SK-N-SH treated with all-trans-retinoic acid at 6 μM for 48 hours (cell line): ENCODE data around the gene TRIL.

Source experiments
- ATAC-seq: fragments of 200-7000 bp; cut with Tn5 transposase; 3 replicates; pipeline ENCODE4 v1.9.1; 2020; ENCODE audit warnings: mild to moderate bottlenecking, moderate library complexity
- BACH2 ChIP-seq: fragments of 250-450 bp; sonication (Bioruptor Pico); IDR thresholded peaks from 2 replicates; pipeline ENCODE4 v1.9.0; 2021; ENCODE audit warnings: mild to moderate bottlenecking, borderline replicate concordance
- ESRRG ChIP-seq: fragments of 250-450 bp; sonication (Bioruptor Pico); IDR thresholded peaks from 2 replicates; pipeline ENCODE4 v1.6.1; 2021; ENCODE audit warnings: mild to moderate bottlenecking
- GLIS3 ChIP-seq: fragments of 250-450 bp; sonication (Bioruptor Pico); IDR thresholded peaks from 2 replicates; pipeline ENCODE4 v1.5.0; 2020; ENCODE audit warnings: mild to moderate bottlenecking, moderate library complexity
- PPARA ChIP-seq: fragments of 250-450 bp; sonication (Bioruptor Pico); IDR thresholded peaks from 2 replicates; pipeline ENCODE4 v1.5.0; 2020; ENCODE audit warnings: mild to moderate bottlenecking, borderline replicate concordance
- RARB ChIP-seq: fragments of 250-450 bp; sonication (Bioruptor Pico); IDR thresholded peaks from 2 replicates; pipeline ENCODE4 v1.8.0; 2021; ENCODE audit warnings: mild to moderate bottlenecking, moderate library complexity
- SNAI2 ChIP-seq: fragments of 250-450 bp; sonication (Bioruptor Pico); IDR thresholded peaks from 2 replicates; pipeline ENCODE4 v1.5.0; 2020; ENCODE audit warnings: mild to moderate bottlenecking, moderate library complexity
- TCF4 ChIP-seq: fragments of 250-450 bp; sonication (Bioruptor Pico); IDR thresholded peaks from 2 replicates; pipeline ENCODE4 v1.8.0; 2021; ENCODE audit warnings: mild to moderate bottlenecking, moderate library complexity, borderline replicate concordance
- TOX ChIP-seq: fragments of 250-450 bp; sonication (Bioruptor Pico); IDR thresholded peaks from 2 replicates; pipeline ENCODE4 v1.8.0; 2021; ENCODE audit warnings: mild to moderate bottlenecking, moderate library complexity, borderline replicate concordance
- ZC3H10 ChIP-seq: fragments of 250-450 bp; sonication (Bioruptor Pico); IDR thresholded peaks from 2 replicates; pipeline ENCODE4 v1.5.1; 2021; ENCODE audit warnings: mild to moderate bottlenecking, moderate library complexity
- ZFP3 ChIP-seq: fragments of 250-450 bp; sonication (Bioruptor Pico); IDR thresholded peaks from 2 replicates; pipeline ENCODE4 v1.5.0; 2020; ENCODE audit warnings: mild to moderate bottlenecking, moderate library complexity
- ZNF565 ChIP-seq: fragments of 450-650 bp; formaldehyde crosslinking; conservative IDR thresholded peaks from 2 replicates; pipeline ENCODE4 v1.5.0; 2020; ENCODE audit warnings: low read depth, mild to moderate bottlenecking, moderate library complexity
- ZNF70 ChIP-seq: fragments of 450-650 bp; formaldehyde crosslinking; IDR thresholded peaks from 2 replicates; pipeline ENCODE4 v1.5.0; 2020; ENCODE audit warnings: mild to moderate bottlenecking, moderate library complexity
- TF ChIP-seq, protein P1 (sequence below): fragments of 250-450 bp; sonication (Bioruptor Pico); IDR thresholded peaks from 2 replicates; pipeline ENCODE4 v1.8.0; 2020; ENCODE audit warnings: mild to moderate bottlenecking, moderate library complexity, borderline replicate concordance
- TF ChIP-seq, protein P2 (sequence below): fragments of 250-450 bp; sonication (Bioruptor Pico); IDR thresholded peaks from 2 replicates; pipeline ENCODE4 v1.5.0; 2020; ENCODE audit warnings: mild to moderate bottlenecking, moderate library complexity
- TF ChIP-seq, protein P3 (sequence below): fragments of 250-450 bp; sonication (Bioruptor Pico); IDR thresholded peaks from 2 replicates; pipeline ENCODE4 v1.8.0; 2021; ENCODE audit warnings: low read depth, mild to moderate bottlenecking, moderate library complexity, borderline replicate concordance
- TF ChIP-seq, protein P4 (sequence below): fragments of 250-450 bp; sonication (Bioruptor Pico); IDR thresholded peaks from 2 replicates; pipeline ENCODE4 v1.5.1; 2021; ENCODE audit warnings: mild to moderate bottlenecking, moderate library complexity

Gene TRIL

DNA sequence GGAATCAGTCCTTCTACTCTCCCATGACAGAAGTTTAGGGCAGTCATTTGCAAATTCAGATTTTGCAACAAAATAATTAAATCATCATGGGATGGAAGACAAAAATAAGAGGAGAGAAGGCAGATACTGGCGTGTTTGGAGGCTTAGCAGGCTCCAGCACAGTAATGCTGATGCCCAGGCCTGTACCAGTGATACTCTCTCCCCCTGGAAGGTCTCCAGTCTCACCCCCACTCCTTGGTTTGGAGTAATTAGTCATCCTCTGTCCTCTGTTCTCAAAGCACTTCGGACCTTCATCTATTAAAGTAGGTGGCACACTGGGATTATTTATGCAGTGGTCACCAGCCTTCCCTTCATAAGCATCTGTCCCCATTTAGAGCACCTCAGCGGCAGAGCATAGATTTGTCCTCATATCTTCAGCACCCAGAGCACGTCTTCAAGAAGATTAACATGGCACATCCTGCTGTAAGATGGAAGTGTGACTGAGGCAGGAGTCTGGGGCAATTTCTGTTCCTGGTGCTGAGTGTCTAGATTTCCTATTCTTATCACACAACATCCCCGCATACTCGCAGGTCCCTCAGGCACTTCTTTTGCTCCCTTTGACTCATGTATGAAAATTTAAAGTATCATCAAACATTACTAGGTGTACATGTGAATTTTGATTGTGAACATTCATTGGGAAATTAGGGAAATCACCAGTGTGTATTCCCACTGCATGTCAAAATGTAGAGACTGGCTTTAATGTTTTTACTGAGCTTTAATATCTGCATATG, 31.3 kb upstream of the TRIL start:
- TF ChIP-seq TCF4 (CRISPR knock-in tag) (no peak), BACH2 (CRISPR knock-in tag) (no peak), SNAI2 (no peak), TOX (no peak), RARB (CRISPR knock-in tag) (no peak), ZFP3 (CRISPR knock-in tag) (no peak), ZC3H10 (CRISPR knock-in tag) (no peak), ZNF565 (CRISPR knock-in tag) (no peak)
- TF ChIP-seq, protein P1, sequence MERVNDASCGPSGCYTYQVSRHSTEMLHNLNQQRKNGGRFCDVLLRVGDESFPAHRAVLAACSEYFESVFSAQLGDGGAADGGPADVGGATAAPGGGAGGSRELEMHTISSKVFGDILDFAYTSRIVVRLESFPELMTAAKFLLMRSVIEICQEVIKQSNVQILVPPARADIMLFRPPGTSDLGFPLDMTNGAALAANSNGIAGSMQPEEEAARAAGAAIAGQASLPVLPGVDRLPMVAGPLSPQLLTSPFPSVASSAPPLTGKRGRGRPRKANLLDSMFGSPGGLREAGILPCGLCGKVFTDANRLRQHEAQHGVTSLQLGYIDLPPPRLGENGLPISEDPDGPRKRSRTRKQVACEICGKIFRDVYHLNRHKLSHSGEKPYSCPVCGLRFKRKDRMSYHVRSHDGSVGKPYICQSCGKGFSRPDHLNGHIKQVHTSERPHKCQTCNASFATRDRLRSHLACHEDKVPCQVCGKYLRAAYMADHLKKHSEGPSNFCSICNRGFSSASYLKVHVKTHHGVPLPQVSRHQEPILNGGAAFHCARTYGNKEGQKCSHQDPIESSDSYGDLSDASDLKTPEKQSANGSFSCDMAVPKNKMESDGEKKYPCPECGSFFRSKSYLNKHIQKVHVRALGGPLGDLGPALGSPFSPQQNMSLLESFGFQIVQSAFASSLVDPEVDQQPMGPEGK, result no peak
- TF ChIP-seq, protein P2, sequence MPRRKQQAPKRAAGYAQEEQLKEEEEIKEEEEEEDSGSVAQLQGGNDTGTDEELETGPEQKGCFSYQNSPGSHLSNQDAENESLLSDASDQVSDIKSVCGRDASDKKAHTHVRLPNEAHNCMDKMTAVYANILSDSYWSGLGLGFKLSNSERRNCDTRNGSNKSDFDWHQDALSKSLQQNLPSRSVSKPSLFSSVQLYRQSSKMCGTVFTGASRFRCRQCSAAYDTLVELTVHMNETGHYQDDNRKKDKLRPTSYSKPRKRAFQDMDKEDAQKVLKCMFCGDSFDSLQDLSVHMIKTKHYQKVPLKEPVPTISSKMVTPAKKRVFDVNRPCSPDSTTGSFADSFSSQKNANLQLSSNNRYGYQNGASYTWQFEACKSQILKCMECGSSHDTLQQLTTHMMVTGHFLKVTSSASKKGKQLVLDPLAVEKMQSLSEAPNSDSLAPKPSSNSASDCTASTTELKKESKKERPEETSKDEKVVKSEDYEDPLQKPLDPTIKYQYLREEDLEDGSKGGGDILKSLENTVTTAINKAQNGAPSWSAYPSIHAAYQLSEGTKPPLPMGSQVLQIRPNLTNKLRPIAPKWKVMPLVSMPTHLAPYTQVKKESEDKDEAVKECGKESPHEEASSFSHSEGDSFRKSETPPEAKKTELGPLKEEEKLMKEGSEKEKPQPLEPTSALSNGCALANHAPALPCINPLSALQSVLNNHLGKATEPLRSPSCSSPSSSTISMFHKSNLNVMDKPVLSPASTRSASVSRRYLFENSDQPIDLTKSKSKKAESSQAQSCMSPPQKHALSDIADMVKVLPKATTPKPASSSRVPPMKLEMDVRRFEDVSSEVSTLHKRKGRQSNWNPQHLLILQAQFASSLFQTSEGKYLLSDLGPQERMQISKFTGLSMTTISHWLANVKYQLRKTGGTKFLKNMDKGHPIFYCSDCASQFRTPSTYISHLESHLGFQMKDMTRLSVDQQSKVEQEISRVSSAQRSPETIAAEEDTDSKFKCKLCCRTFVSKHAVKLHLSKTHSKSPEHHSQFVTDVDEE (CRISPR knock-in tag), result no peak
- TF ChIP-seq, protein P3, sequence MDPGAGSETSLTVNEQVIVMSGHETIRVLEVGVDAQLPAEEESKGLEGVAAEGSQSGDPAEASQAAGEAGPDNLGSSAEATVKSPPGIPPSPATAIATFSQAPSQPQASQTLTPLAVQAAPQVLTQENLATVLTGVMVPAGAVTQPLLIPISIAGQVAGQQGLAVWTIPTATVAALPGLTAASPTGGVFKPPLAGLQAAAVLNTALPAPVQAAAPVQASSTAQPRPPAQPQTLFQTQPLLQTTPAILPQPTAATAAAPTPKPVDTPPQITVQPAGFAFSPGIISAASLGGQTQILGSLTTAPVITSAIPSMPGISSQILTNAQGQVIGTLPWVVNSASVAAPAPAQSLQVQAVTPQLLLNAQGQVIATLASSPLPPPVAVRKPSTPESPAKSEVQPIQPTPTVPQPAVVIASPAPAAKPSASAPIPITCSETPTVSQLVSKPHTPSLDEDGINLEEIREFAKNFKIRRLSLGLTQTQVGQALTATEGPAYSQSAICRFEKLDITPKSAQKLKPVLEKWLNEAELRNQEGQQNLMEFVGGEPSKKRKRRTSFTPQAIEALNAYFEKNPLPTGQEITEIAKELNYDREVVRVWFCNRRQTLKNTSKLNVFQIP (CRISPR knock-in tag), result no peak
- ATAC-seq, result no peak

DNA sequence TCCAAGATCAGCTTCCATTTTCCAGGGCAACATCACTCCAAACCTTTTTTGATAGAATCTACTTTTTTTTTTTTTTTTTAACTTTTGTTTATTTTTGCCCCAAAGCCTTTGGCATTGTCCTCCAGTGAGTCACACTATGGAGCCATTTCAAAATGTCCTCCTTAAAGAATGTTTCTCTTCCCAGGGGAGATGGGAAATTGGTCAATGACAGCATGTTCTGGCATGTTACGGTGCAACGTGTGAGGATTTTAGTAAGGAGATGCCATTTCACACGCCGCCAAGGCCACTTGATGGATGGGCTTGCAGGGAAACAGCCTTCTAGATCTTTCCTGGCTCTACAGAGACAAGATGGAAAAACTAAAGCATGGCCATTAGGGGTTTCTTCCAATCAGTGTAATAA, 30.7 kb upstream of the TRIL start:
- TF ChIP-seq, protein P2 (CRISPR knock-in tag), result no peak
- no peak for TF ChIP-seq ZNF70
- TF ChIP-seq, protein P4, sequence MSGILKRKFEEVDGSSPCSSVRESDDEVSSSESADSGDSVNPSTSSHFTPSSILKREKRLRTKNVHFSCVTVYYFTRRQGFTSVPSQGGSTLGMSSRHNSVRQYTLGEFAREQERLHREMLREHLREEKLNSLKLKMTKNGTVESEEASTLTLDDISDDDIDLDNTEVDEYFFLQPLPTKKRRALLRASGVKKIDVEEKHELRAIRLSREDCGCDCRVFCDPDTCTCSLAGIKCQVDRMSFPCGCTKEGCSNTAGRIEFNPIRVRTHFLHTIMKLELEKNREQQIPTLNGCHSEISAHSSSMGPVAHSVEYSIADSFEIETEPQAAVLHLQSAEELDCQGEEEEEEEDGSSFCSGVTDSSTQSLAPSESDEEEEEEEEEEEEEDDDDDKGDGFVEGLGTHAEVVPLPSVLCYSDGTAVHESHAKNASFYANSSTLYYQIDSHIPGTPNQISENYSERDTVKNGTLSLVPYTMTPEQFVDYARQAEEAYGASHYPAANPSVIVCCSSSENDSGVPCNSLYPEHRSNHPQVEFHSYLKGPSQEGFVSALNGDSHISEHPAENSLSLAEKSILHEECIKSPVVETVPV (CRISPR knock-in tag), result no peak
- ATAC-seq, result no peak

DNA sequence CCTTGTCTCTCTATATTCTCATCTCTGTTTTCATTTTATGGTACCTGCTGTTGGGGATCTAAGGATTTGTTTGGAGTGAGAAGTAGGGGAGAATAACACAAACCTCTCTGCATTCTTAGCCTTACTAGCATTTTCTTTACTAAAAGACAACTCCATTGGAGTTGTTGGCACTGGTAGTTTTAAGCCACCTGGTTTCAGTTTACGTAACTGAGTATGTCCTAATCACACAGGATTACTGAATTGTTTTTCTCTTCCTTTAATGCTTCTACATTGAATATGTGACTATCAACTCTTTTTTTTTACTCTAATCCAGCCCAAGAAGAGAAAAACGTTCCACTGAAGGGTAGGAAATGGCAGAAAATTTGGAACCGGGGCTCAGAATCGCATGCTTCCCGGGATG, 30.0 kb upstream of the TRIL start:
- ATAC-seq, result no peak
- no peak for TF ChIP-seq ZC3H10 (CRISPR knock-in tag)
- TF ChIP-seq ESRRG (CRISPR knock-in tag), result no peak

DNA sequence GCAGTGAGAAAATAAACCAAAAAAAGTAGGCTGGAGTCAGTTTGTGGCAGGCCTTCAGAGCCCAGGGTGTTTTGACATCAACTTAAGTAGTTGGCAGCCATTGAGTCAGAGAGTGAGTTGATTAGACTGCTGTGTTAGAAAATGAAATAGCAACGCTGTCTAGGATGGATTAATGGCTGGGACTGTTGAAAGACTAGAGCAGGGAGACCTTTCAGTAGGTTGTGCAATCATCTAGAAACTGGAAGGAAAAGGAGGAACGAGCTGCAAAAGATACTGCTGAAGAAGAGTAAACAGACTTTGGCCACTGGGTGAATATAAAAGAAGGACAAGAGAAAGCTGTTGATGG, 28.6 kb upstream of the TRIL start:
- ATAC-seq, result no peak
- TF ChIP-seq, protein P1, result no peak
- TF ChIP-seq ZFP3 (CRISPR knock-in tag), result no peak
- no peak for TF ChIP-seq TOX
- no peak for TF ChIP-seq GLIS3
- no peak for TF ChIP-seq PPARA
- TF ChIP-seq, protein P3 (CRISPR knock-in tag), result no peak
- TF ChIP-seq RARB (CRISPR knock-in tag), result no peak
- TF ChIP-seq, all 23 proteins: peak for 0
